Naive thymus-derived CD4-positive, alpha-beta T cell (primary cell): Measurements from ENCODE around the gene ANTXR2. TPM values are rescaled to one million over a fixed set of nuclear protein-coding genes. Genes with fewer than 3 reads are reported as not detected.
A peak's percentile ranks its signal among the peaks of the same experiment; 100 is the strongest.

Experiments
- ATAC-seq: fragments of 150-1000 bp; cut with Tn5 transposase; 2 replicates; pipeline ENCODE4 v1.10.0; 2021; ENCODE audit warnings: mild to moderate bottlenecking, moderate library complexity
- CTCF ChIA-PET: fragments of 350-600 bp; sonication (Branson Sonifier 250); formaldehyde crosslinking; loops from one replicate; lab custom pipeline; 2021; ENCODE audit warnings: antibody characterized with exemption; lab: Charles Lee
- POLR2A ChIA-PET: fragments of 350-600 bp; sonication (Branson Sonifier 250); formaldehyde crosslinking; loops from one replicate; lab custom pipeline; 2021; ENCODE audit warnings: antibody characterized with exemption, inconsistent platforms; lab: Charles Lee
- DNase-seq, 9 donors: peaks; one replicate each; pipeline versions ENCODE4 v3.0.0 to v3.0.0-alpha.2; 2020 to 2022; ENCODE audit warnings: mixed read lengths in 1 of 9
- H3K27ac ChIP-seq: one replicate; pipeline ENCODE4 v1.7.0; 2013; ENCODE audit warnings: mild to moderate bottlenecking, low read depth, low read length, moderate library complexity
- H3K27me3 ChIP-seq, 2 donors: one replicate each; pipeline ENCODE4 v1.7.0; 2013; ENCODE audit warnings: low read length in 2 of 2, mild to moderate bottlenecking in 2 of 2, moderate library complexity in 2 of 2; ENCODE audit not compliant: control insufficient read depth in 2 of 2, insufficient read depth in 2 of 2
- H3K36me3 ChIP-seq, 3 experiments: 1 replicate in 2 of 3; 2 replicates in 1 of 3; pipeline ENCODE4 v1.7.0; 2013; ENCODE audit warnings: low read length in 3 of 3, mild to moderate bottlenecking in 3 of 3, moderate library complexity in 1 of 3; ENCODE audit not compliant: insufficient read depth in 3 of 3, control insufficient read depth in 2 of 3
- H3K4me1 ChIP-seq, 2 donors: one replicate each; pipeline ENCODE4 v1.7.0; 2013; ENCODE audit warnings: low read length in 2 of 2, mild to moderate bottlenecking in 2 of 2, moderate library complexity in 1 of 2; ENCODE audit not compliant: control insufficient read depth in 2 of 2, insufficient read depth in 2 of 2
- H3K4me3 ChIP-seq: 2 replicates; pipeline ENCODE4 v1.7.0; 2013; ENCODE audit warnings: mild to moderate bottlenecking, low read length
- H3K9me3 ChIP-seq, 3 experiments: 1 replicate in 2 of 3; 2 replicates in 1 of 3; pipeline ENCODE4 v1.7.0; 2013; ENCODE audit warnings: low read length in 3 of 3; ENCODE audit not compliant: control insufficient read depth in 2 of 3
- H3K27ac Mint-ChIP-seq, 9 donors: one replicate each; pipeline ENCODE4 v1.8.0; 2020 to 2022; ENCODE audit warnings: mixed read lengths in 9 of 9, mild to moderate bottlenecking in 8 of 9, moderate library complexity in 5 of 9, inconsistent platforms in 2 of 9
- H3K27me3 Mint-ChIP-seq, 5 donors: one replicate each; pipeline ENCODE4 v1.8.0; 2021 to 2022; ENCODE audit warnings: mixed read lengths in 5 of 5, mild to moderate bottlenecking in 1 of 5
- H3K36me3 Mint-ChIP-seq, 5 donors: one replicate each; pipeline ENCODE4 v1.8.0; 2020 to 2022; ENCODE audit warnings: mixed read lengths in 5 of 5, mild to moderate bottlenecking in 3 of 5, inconsistent platforms in 1 of 5
- H3K4me1 Mint-ChIP-seq, 7 donors: one replicate each; pipeline ENCODE4 v1.8.0; 2020 to 2022; ENCODE audit warnings: mixed read lengths in 7 of 7, mild to moderate bottlenecking in 3 of 7, inconsistent platforms in 1 of 7
- H3K4me3 Mint-ChIP-seq, 10 donors: one replicate each; pipeline ENCODE4 v1.8.0; 2020 to 2022; ENCODE audit warnings: mild to moderate bottlenecking in 10 of 10, mixed read lengths in 10 of 10, moderate library complexity in 6 of 10, inconsistent platforms in 2 of 10
- H3K9me3 Mint-ChIP-seq, 11 donors: one replicate each; pipeline ENCODE4 v1.8.0; 2020 to 2022; ENCODE audit warnings: mixed read lengths in 11 of 11, mild to moderate bottlenecking in 4 of 11, inconsistent platforms in 1 of 11, moderate library complexity in 1 of 11
- intact Hi-C, 2 donors: fragments of 100-400 bp; cut with micrococcal nuclease; formaldehyde crosslinking; loops; one replicate each; pipeline ENCODE4 v1.15.1; 2023
- polyA plus RNA-seq, 2 donors: library from polyadenylated mRNA; unstranded; fragments of 300-500 nt; fragmentation: Illumina TruSeq; gene quantifications; one replicate each; pipeline ENCODE4 v1.2.3, GENCODE V29; 2021
- total RNA-seq, 6 experiments: library from RNA in 5 of 6; stranded (reverse) in 5 of 6; gene quantifications; 1 replicate in 5 of 6; 2 replicates in 1 of 6; pipeline ENCODE4 v1.2.3 and lab custom pipeline; 2021 to 2026

The ANTXR2 gene
- total and polyA plus RNA-seq, 7 experiments from 2014 or later: 20.3 to 69.8 (median 42.2) TPM

DNA sequence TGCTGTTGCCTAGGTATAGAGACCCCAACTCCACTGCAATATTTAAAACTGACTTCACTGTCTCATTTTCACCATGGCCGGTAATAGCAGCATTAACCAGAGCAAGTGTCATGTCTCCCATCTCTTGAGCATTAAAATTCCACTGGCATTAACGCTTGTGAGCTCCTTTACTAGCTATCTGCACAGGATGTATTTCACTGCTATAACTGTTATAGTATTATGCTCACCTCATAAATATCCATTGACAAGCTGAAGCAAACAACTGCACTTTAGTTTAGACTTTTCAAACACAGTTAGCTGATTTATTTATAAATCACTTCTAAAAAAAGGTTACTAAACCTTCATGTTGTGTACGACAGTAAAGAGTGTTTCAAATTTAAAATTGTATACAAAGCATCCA, 157.8 kb downstream of the ANTXR2 start:
- Histone ChIP-seq H3K36me3 (no peaks in the 10 kb centered on the region), H3K9me3 (no peaks in the 10 kb centered on the region), H3K27ac (no peak overlapping the region), H3K4me1 (no peaks in the 10 kb centered on the region), H3K27me3 (no peaks in the 10 kb centered on the region), H3K4me3 (no peak overlapping the region)
- intact Hi-C loops: loop anchor here (5.0 to 10.0 kb wide), 3 partner anchors 212 to 1140 kb away; no protein-coding TSS in a partner anchor
- H3K9me3 Mint-ChIP-seq: no peaks in the 10 kb centered on the region
- H3K4me1 Mint-ChIP-seq: peaks cover 0 to 13% (median 6%) of the 10 kb centered on the region in 7 donors
- DNase-seq (no peak), ATAC-seq (no peak)
- H3K27ac Mint-ChIP-seq: peak overlapping the region in 1 of 9 donors; percentile 1
- ChIA-PET POLR2A (no interaction called here), CTCF (no interaction called here)
- H3K36me3 Mint-ChIP-seq: peaks cover 0 to 4% (median 2%) of the 10 kb centered on the region in 5 donors
- no peak overlapping the region for H3K4me3 Mint-ChIP-seq
- H3K27me3 Mint-ChIP-seq: no peaks in the 10 kb centered on the region

DNA sequence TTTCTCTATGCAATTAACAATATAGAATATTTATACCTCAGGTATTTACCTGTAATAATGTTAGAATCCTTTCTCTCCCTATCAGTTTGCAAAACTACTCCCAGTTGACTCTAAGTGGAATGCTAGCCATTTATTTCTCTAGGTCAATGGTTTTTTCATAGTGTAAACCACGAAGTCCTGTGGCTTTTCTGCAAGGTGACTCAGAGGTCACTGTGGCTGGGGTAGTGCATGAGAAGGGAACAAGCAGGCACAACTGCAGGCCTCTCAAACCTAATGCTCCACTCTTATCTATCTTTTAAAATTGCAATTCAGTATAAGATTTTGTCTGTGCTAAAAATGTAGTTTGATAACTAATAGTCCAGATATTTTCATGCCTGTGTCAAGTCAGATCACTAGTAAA, 159.4 kb downstream of the ANTXR2 start:
- H3K27me3 ChIP-seq: no peaks in the 10 kb centered on the region
- Mint-ChIP-seq H3K4me1 (peaks cover 0 to 13% (median 7%) of the 10 kb centered on the region in 7 donors), H3K4me3 (no peak overlapping the region), H3K36me3 (peaks cover 0 to 7% (median 4%) of the 10 kb centered on the region in 5 donors), H3K27me3 (no peaks in the 10 kb centered on the region), H3K9me3 (no peaks in the 10 kb centered on the region), H3K27ac (no peak overlapping the region)
- no peaks in the 10 kb centered on the region for H3K9me3 ChIP-seq
- H3K4me3 ChIP-seq: no peak overlapping the region
- DNase-seq: no peak
- POLR2A ChIA-PET: interaction anchor here (0.7 kb wide), 1 partner anchor 16 kb away, joined by 3 read pairs; no protein-coding TSS in a partner anchor
- intact Hi-C loops: loop anchor here in 1 of 2 donors (10.0 kb wide), 1 partner anchor 1141 kb away; no protein-coding TSS in a partner anchor
- CTCF ChIA-PET: no interaction called here
- no peak overlapping the region for H3K27ac ChIP-seq
- no peaks in the 10 kb centered on the region for H3K36me3 ChIP-seq
- no peak for ATAC-seq
- H3K4me1 ChIP-seq: no peaks in the 10 kb centered on the region

DNA sequence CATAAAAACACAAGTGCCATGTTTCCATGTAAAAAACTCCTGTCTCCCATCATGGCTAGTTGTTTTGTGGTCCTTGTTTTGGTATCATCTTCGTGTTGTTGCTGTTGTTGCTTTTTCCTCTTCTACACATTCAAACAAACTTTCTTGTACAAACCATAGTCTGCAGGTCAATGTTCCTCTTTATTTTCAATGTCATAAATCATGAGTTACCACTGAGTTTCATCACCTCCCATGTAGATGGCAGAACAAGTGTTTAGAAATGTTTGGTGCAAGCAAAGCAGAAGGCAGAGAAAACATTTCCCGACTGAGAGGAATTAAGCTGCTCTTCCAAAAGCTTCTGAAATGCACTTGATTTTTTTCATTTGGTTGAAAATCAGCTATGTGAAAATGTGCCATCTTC, 166.0 kb downstream of the ANTXR2 start:
- intact Hi-C loops: no loop called here
- DNase-seq: no peak
- H3K27ac Mint-ChIP-seq: peak overlapping the region in 2 of 9 donors; percentile 4 to 69

DNA sequence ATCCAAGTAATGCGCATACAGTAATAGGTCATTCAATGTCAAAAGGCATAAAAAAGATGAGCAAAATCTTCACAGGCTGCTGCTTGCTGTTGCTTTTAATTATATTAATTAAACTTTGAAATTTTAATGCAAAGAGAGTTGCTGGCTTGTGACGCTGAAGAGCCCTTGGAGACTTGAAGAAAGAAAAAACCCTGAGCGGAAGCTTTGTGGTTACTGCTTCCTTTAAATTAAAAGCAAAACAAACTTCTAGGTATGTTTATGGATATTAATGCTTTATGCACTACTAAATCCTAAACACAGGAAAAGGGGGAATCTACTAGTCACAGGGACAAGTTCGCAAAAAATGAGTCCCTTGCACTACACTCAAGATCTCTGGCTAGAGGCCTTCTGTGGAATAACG, 166.7 kb downstream of the ANTXR2 start:
- Histone ChIP-seq H3K9me3 (no peaks in the 10 kb centered on the region), H3K27me3 (no peaks in the 10 kb centered on the region), H3K4me3 (no peak overlapping the region), H3K4me1 (no peaks in the 10 kb centered on the region), H3K36me3 (peaks cover 0 to 5% (median 4%) of the 10 kb centered on the region in 3 experiments), H3K27ac (no peak overlapping the region)
- ChIA-PET POLR2A (no interaction called here), CTCF (no interaction called here)
- Mint-ChIP-seq H3K4me1 (peaks cover 0 to 34% (median 13%) of the 10 kb centered on the region in 7 donors), H3K27me3 (no peaks in the 10 kb centered on the region), H3K27ac (peak overlapping the region in 2 of 9 donors; percentile 4 to 47), H3K9me3 (no peaks in the 10 kb centered on the region), H3K36me3 (peaks cover 5 to 42% (median 36%) of the 10 kb centered on the region in 5 donors), H3K4me3 (peak overlapping the region in 5 of 10 donors; percentile 24 to 67 (median 49))
- intact Hi-C loops: no loop called here
- peak in 6 of 9 donors; percentile 1 to 44 (median 14) for DNase-seq
- no peak for ATAC-seq

More for the DNA sequence above, 166.0 kb downstream of the ANTXR2 start:
- no peak for ATAC-seq
- peaks cover 0 to 5% (median 4%) of the 10 kb centered on the region in 3 experiments for H3K36me3 ChIP-seq
- H3K27me3 ChIP-seq: no peaks in the 10 kb centered on the region
- Mint-ChIP-seq H3K27me3 (no peaks in the 10 kb centered on the region), H3K9me3 (no peaks in the 10 kb centered on the region), H3K4me1 (peaks cover 0 to 34% (median 13%) of the 10 kb centered on the region in 7 donors), H3K4me3 (peak overlapping the region in 5 of 10 donors; percentile 0 to 67 (median 48)), H3K36me3 (peaks cover 5 to 42% (median 36%) of the 10 kb centered on the region in 5 donors)
- ChIA-PET POLR2A (no interaction called here), CTCF (no interaction called here)
- no peaks in the 10 kb centered on the region for H3K9me3 ChIP-seq
- H3K4me3 ChIP-seq: no peak overlapping the region
- H3K4me1 ChIP-seq: no peaks in the 10 kb centered on the region
- no peak overlapping the region for H3K27ac ChIP-seq

DNA sequence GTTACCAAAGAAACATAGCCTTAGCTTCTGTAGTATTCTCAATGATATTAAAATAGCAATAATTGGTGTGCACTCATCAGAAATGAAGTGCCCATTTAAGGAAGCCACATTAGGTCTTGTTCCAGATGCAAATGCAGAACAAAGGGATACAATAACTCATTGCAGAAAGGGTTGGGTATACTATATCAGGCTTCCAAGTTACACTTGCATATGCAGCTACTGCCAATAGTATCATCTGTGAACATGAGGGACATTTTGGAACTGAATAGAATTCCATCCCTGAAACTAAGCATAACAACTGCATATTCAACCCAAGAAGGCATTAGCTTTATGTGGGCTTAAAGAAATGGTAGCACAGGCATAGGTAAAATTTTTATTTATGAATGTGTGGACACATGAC, 167.8 kb downstream of the ANTXR2 start:
- ATAC-seq (no peak), DNase-seq (no peak)
- no peak overlapping the region for H3K27ac ChIP-seq
- Mint-ChIP-seq H3K4me3 (no peak overlapping the region), H3K27me3 (no peaks in the 10 kb centered on the region), H3K9me3 (peaks cover 0 to 2% (median 0%) of the 10 kb centered on the region in 11 donors), H3K27ac (no peak overlapping the region), H3K4me1 (peaks cover 0 to 34% (median 13%) of the 10 kb centered on the region in 7 donors), H3K36me3 (peaks cover 5 to 42% (median 33%) of the 10 kb centered on the region in 5 donors)
- H3K27me3 ChIP-seq: no peaks in the 10 kb centered on the region
- no peaks in the 10 kb centered on the region for H3K4me1 ChIP-seq
- H3K9me3 ChIP-seq: no peaks in the 10 kb centered on the region
- H3K36me3 ChIP-seq: peaks cover 0 to 5% (median 4%) of the 10 kb centered on the region in 3 experiments
- ChIA-PET POLR2A (no interaction called here), CTCF (no interaction called here)
- intact Hi-C loops: no loop called here
- H3K4me3 ChIP-seq: no peak overlapping the region

DNA sequence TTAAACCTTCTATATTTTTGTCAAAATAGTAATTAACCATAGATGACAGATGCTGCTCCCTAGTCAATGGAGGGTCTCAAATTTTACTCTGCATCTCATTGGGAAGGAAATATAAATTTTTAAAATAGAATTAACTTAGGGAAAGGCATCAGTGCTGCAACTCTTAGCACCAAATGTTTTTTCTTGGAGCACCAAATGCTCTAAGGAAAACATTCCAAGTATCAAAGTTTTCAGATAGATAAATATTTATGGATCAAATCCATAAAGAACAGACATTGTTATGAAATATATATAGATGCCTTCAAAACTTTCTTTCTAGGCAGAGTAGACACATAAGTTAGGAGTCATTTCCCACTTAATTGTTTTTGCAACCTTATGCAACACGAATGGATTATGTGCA, 168.7 kb downstream of the ANTXR2 start:
- H3K4me3 ChIP-seq: no peak overlapping the region
- Mint-ChIP-seq H3K9me3 (peaks cover 0 to 9% (median 2%) of the 10 kb centered on the region in 11 donors), H3K27me3 (peaks cover 0 to 5% (median 0%) of the 10 kb centered on the region in 5 donors), H3K4me1 (peaks cover 0 to 34% (median 13%) of the 10 kb centered on the region in 7 donors), H3K4me3 (no peak overlapping the region), H3K27ac (no peak overlapping the region), H3K36me3 (peaks cover 5 to 42% (median 33%) of the 10 kb centered on the region in 5 donors)
- POLR2A ChIA-PET: no interaction called here
- CTCF ChIA-PET: no interaction called here
- DNase-seq (no peak), ATAC-seq (no peak)
- H3K27me3 ChIP-seq: no peaks in the 10 kb centered on the region
- H3K4me1 ChIP-seq: no peaks in the 10 kb centered on the region
- intact Hi-C loops: no loop called here
- no peak overlapping the region for H3K27ac ChIP-seq
- H3K9me3 ChIP-seq: no peaks in the 10 kb centered on the region
- H3K36me3 ChIP-seq: peaks cover 0 to 5% (median 4%) of the 10 kb centered on the region in 3 experiments

DNA sequence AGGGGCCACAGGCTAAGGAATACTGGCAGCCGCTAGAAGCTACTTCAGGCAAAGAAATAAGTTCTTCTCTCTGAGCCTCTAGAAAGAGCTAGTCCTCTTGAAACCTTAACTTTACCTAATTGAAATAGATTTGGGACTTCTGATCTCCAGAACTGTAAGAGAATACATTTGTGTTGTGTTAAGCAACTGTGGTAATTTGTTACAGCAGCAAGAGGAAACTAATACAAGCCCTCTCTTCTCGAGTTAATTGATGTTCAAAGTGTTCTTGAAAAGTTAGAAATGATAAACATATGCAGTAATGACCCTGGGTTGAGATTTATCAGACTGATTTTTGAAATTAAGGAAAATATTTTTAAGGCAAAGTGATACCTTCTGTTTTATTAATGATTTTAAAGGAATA, 172.8 kb downstream of the ANTXR2 start:
- ChIA-PET POLR2A (no interaction called here), CTCF (interaction anchor here (1.0 kb wide), 1 partner anchor 31 kb away, joined by 3 read pairs; no protein-coding TSS in a partner anchor)
- Histone ChIP-seq H3K9me3 (no peaks in the 10 kb centered on the region), H3K27ac (no peak overlapping the region), H3K36me3 (peaks cover 0 to 3% (median 0%) of the 10 kb centered on the region in 3 experiments), H3K4me1 (no peaks in the 10 kb centered on the region), H3K4me3 (no peak overlapping the region), H3K27me3 (no peaks in the 10 kb centered on the region)
- Mint-ChIP-seq H3K27me3 (peaks cover 0 to 22% (median 8%) of the 10 kb centered on the region in 5 donors), H3K27ac (no peak overlapping the region), H3K4me1 (peaks cover 0 to 4% (median 0%) of the 10 kb centered on the region in 7 donors), H3K36me3 (peaks cover 0 to 9% (median 6%) of the 10 kb centered on the region in 5 donors), H3K4me3 (no peak overlapping the region), H3K9me3 (peaks cover 0 to 9% (median 2%) of the 10 kb centered on the region in 11 donors)
- DNase-seq: no peak
- intact Hi-C loops: no loop called here
- no peak for ATAC-seq
